GM12872 (cell line): Measurements from ENCODE around the gene TLCD1.

Experiments
- CTCF ChIP-seq: IDR thresholded peaks from 3 replicates; pipeline ENCODE4 v1.5.1; 2011; ENCODE audit warnings: low read depth, mild to moderate bottlenecking, low read length, moderate library complexity; ENCODE audit not compliant: insufficient read depth

TLCD1 gene

GRCh38 chr17:28738680-28739384 lies 12.8 kb upstream of the TLCD1 start:
- no peak for TF ChIP-seq CTCF

DNA sequence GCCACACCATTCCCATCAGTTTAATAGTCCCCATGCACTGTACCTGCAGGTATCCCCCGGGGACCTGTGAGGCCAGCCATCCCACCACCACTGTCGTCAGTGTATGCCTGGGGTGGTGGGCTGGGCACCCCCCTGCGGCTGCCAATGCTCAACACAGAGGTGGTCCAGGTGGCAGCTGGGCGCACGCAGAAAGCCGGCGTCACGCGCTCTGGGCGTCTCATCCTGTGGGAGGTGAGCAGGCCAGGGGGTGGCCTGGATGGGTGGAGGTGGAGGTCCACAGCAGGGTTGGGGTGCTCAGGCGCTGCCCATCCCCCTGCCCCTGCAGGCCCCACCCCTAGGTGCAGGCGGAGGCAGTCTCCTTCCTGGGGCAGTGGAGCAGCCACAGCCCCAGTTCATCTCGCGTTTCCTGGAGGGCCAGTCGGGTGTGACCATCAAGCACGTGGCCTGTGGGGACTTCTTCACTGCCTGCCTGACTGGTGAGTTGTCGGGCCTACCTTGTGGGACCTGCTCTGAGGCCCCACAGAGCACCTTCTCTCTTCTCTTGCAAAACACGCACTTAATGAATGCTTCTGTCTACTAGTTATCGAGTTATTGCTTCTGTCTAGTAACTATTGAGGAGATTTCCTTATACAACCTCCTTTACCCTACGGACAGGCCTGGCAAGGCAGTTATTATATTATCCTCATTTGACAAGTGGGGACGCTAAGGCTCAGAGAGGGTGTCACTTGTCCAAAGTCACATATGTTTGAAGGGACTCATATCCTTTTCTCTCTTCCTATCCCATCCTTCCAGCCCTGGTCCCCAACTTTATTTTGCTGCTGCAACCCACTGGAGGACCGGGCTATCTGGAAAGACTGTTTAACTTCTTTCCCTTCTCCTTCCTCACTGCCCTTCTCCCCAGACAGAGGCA lies 12.0 kb upstream of the TLCD1 start:
- TF ChIP-seq CTCF = no peak

GRCh38 chr17:28737316-28737715 lies 11.3 kb upstream of the TLCD1 start:
- no peak for TF ChIP-seq CTCF

GRCh38 chr17:28735242-28735722 lies 9.2 kb upstream of the TLCD1 start:
- 0 out of 3 replicates have a peak, but pooled peaks have one; percentile 2 for TF ChIP-seq CTCF

GRCh38 chr17:28734712-28735241 lies 8.7 kb upstream of the TLCD1 start:
- no peak for TF ChIP-seq CTCF

DNA sequence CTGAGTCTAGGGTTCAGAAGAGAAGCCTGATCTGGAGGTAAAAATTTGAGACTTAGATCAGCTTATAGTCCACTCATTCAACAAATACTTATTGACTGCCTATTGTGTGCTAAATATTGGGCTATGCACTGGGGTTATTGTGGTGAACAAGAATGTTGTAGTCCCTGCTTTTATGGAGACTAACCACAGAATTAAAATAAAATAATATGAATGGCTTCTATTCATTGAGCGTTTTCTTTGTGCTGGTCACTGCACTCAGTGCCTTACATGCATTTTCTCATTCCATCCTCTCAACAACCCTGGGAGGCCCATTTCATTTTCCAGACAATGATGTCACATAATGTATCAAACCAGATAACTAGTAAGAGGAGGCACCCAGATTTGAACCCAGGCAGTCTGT lies 7.3 kb upstream of the TLCD1 start:
- no peak for TF ChIP-seq CTCF

GRCh38 chr17:28729950-28730330 lies 3.9 kb upstream of the TLCD1 start:
- no peak for TF ChIP-seq CTCF
